ENCODE measurements around the gene UTP4.

DNA sequence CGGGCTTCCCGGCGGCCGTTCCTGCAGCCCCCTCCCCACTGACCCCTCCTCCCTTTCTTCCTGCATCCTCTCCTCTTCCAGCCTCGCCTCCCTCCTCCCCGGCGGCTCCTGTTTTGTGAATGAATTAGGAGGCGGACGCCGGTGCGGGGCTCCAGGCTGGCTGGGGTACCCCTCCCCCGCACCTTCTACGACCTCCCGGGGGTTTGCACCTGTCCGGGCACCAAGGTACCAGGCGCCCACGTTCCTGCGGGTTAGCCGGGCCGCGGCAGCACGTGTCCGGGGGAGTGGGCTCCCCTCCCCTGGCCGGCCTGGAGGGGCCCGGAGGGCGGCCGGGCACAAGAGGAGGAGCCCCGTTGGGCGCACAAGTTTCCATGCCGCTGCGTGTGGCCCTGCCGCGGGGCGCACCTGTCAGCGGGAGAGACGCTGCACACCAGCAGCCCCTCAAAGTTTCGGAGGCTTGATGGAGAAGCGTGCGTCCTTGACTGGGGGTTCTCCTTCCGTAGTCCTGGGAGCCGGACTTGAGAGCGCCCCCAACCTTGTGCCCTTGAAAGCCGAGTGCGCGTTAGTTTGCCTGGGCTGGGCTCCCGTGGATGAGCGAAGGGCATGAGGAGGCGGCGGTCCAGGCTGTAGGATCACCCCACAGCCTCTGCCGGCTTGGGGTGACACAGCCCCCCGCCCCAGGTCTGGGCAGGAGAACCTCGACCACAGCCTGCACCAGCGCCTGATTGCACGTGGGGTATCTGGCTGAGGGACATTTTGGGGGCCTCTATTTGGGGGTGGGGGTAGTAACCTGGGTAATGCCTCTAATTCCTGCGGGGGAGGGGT lies 25.7 kb upstream of the UTP4 start:
- TF ChIP-seq, protein P1, sequence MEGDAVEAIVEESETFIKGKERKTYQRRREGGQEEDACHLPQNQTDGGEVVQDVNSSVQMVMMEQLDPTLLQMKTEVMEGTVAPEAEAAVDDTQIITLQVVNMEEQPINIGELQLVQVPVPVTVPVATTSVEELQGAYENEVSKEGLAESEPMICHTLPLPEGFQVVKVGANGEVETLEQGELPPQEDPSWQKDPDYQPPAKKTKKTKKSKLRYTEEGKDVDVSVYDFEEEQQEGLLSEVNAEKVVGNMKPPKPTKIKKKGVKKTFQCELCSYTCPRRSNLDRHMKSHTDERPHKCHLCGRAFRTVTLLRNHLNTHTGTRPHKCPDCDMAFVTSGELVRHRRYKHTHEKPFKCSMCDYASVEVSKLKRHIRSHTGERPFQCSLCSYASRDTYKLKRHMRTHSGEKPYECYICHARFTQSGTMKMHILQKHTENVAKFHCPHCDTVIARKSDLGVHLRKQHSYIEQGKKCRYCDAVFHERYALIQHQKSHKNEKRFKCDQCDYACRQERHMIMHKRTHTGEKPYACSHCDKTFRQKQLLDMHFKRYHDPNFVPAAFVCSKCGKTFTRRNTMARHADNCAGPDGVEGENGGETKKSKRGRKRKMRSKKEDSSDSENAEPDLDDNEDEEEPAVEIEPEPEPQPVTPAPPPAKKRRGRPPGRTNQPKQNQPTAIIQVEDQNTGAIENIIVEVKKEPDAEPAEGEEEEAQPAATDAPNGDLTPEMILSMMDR (IDR thresholded peaks at IDR 0.05; ENCODE audit: low read depth, low read length) = no peak
- TF ChIP-seq EZH2phosphoT487 (IDR thresholded peaks at IDR 0.05; ENCODE audit: low read depth) = no peak
